Lower leg skin (tissue), 4 donors: Measurements from ENCODE around the gene HS2ST1. TPM values are rescaled to one million over a fixed set of nuclear protein-coding genes. Genes with fewer than 3 reads are reported as not detected.

Experiments used
- DNase-seq, 2 donors: peaks; one replicate each; pipeline ENCODE4 v3.0.0-alpha.2; 2019; ENCODE audit warnings: low spot score in 2 of 2
- H3K4me3 ChIP-seq: fragments of 200-600 bp; sonication (generic); 2 replicates; pipeline ENCODE4 v1.5.1; 2017; ENCODE audit warnings: mild to moderate bottlenecking, low read depth; ENCODE audit not compliant: poor library complexity, severe bottlenecking
- POLR2A ChIP-seq, 2 donors: fragments of 450-650 bp; IDR thresholded peaks; one replicate each; pipeline ENCODE4 v1.6.1; 2016 to 2017; ENCODE audit warnings: antibody characterized with exemption in 2 of 2, mild to moderate bottlenecking in 1 of 2, moderate library complexity in 1 of 2
- WGBS, 2 donors: methylation state at CpG; one replicate each; pipeline ENCODE4 v1.1.5; 2018; 5-methylcytosine and 5-hydroxymethylcytosine counted together
- intact Hi-C: fragments of 100-400 bp; cut with DNase I; formaldehyde crosslinking; loops from one replicate; pipeline ENCODE4 v1.15.0; 2023; ENCODE audit warnings: low total_unique reads
- total RNA-seq, 4 donors: library from RNA; depleted of rRNA; stranded (reverse); fragments of >200 nt; gene quantifications; one replicate each; pipeline ENCODE4 v1.1.0, GENCODE V29; 2016
- TF ChIP-seq, protein P1 (sequence below), 3 donors: fragments of 450-650 bp; IDR thresholded peaks; one replicate each; pipeline ENCODE4 v1.5.1; 2016; ENCODE audit warnings: antibody characterized with exemption in 3 of 3, mild to moderate bottlenecking in 3 of 3, moderate library complexity in 2 of 3

The HS2ST1 gene
- total RNA-seq, 4 donors from 2014 or later = 9.0 to 11.8 (median 10.7) TPM

DNA sequence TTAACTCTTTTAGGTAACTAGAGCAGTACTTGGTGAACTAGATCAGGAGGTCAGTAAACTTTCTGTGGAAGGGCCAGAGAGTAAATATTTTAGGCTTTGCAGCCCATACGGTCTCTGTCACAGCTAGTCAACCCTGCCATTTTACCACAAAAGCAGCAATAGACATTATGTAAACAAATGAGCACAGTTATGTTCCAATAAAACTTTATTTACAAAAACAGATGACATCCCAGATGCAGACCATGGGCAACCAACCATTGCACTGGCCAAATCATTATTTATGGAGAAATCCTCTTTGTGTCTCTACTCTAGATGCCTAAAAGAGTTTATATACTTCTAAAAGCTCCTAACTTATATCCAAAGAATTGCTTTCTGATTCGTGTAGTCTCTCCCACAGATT is 192.4 kb downstream of the HS2ST1 start:
- TF ChIP-seq, protein P1, sequence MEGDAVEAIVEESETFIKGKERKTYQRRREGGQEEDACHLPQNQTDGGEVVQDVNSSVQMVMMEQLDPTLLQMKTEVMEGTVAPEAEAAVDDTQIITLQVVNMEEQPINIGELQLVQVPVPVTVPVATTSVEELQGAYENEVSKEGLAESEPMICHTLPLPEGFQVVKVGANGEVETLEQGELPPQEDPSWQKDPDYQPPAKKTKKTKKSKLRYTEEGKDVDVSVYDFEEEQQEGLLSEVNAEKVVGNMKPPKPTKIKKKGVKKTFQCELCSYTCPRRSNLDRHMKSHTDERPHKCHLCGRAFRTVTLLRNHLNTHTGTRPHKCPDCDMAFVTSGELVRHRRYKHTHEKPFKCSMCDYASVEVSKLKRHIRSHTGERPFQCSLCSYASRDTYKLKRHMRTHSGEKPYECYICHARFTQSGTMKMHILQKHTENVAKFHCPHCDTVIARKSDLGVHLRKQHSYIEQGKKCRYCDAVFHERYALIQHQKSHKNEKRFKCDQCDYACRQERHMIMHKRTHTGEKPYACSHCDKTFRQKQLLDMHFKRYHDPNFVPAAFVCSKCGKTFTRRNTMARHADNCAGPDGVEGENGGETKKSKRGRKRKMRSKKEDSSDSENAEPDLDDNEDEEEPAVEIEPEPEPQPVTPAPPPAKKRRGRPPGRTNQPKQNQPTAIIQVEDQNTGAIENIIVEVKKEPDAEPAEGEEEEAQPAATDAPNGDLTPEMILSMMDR (IDR thresholded peaks at IDR 0.05) = no peak
- no peak for TF ChIP-seq POLR2A (IDR thresholded peaks at IDR 0.05)
- intact Hi-C loops = no loop called here
- no peak for DNase-seq
- H3K4me3 ChIP-seq = no peak overlapping the region
- 85 to 91% methylated on average over 2 of the region's 2 CpGs for WGBS, 2 donors

DNA sequence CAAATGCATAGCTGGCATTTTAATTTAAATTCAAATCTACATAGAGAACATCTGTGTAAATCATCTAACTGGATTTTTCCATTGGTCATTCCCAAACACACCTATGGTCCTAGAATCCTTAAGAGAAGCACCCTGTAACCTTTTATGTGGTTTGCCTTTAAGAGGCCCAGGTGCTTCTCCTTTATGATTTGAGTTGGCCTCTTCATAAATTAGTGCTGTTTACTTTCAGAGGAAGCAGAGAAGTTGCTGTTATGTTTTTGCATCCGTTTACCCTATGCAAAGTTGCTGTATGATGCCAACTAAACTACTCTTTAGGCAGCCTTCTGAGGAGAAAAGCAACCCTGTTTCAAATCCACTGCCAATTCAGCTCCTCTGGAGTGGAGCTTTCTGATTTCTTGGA is 193.8 kb downstream of the HS2ST1 start:
- TF ChIP-seq, protein P1 (IDR thresholded peaks at IDR 0.05) = no peak
- no peak for TF ChIP-seq POLR2A (IDR thresholded peaks at IDR 0.05)
- DNase-seq = no peak
- intact Hi-C loops = no loop called here
- 80 to 81% methylated on average over 1 of the region's 1 CpG for WGBS, 2 donors
- H3K4me3 ChIP-seq = no peak overlapping the region

DNA sequence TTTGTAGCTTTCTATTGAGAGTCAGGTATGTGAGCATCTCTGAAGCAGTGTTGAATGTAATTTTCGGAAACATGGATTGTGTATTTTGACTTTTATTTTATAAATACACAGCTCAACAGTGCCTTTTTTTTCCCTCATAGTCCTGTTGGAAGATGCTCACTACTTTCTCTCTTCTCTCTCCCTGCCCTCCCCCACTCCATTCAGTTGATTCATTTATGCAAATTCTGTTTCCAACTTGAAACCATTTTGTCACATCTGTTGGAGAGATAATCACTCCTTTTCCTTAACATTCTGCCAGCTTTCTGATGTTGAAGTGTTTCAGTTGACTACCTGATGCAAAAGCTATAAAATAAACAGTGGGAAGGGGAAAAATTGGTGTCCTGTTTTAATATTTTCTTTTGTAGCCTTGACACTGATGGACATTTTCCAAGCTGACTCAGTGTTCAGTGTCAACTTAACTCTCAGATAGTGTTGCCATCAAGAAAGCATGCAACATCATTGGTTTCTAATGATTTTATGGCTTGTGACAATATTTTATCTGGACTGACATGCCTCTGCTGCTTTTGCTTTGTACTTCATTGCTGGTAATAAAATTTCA is 194.5 kb downstream of the HS2ST1 start:
- H3K4me3 ChIP-seq = no peak overlapping the region
- 92 to 98% methylated on average over 1 of the region's 1 CpG for WGBS, 2 donors
- TF ChIP-seq, protein P1 (IDR thresholded peaks at IDR 0.05) = no peak
- TF ChIP-seq POLR2A (IDR thresholded peaks at IDR 0.05) = no peak
- no peak for DNase-seq
- intact Hi-C loops = no loop called here

DNA sequence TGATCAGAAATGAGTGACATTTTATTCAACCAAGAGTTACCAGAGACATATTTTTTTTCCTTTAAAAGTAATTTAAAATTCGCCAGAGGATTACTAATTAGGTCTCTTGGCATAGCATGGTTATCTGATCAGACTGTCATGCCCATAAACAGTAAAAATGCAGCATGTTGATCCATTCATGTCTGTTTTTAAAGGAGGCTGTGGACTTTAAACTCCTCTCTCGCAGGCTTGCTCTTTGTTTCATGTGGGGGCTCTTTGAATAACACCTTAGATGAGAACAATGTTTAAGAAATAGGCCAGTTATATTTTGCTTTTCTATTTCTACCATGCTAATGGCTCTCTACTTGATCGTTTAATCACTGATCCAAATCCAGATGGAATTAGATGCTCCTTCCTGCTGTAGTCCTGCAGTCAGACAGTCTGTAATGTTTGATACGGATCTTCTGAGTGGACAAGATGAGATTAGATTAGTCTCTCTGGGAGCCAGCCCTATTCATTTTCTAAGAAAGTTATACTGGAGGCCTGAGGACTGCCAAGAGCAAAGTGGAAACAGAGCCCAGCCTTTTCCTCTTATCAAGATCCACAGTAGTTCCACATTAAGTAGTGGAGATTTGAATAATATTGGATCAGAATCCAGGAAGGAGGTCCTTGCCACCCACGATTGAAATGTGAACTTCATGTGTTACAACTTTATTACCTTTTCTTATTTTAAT is 197.4 kb downstream of the HS2ST1 start:
- no peak overlapping the region for H3K4me3 ChIP-seq
- 42 to 46% methylated on average over 5 of the region's 5 CpGs for WGBS, 2 donors
- intact Hi-C loops = no loop called here
- no peak for DNase-seq
- no peak for TF ChIP-seq POLR2A (IDR thresholded peaks at IDR 0.05)
- TF ChIP-seq, protein P1 (IDR thresholded peaks at IDR 0.05) = no peak

DNA sequence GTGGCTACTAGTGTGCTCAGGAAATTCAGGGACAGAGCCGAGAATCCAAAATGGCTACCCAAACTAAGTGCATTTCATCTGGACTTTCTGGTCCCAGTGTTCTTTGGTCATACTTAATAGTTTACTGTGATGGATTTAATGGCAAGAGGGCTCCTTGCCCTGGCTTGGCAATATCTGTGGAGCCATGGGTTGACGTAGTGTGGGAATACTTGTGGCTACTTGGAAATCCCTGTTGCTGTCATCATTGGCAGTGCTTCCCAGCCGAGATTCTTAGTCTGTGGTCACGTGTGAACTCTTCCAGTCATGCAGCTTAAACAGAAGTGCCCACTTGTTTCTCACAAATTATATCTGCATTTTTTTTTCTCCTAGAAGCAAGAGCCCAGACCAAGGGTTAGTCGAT is 198.9 kb downstream of the HS2ST1 start:
- no peak for DNase-seq
- H3K4me3 ChIP-seq = no peak overlapping the region
- no peak for TF ChIP-seq POLR2A (IDR thresholded peaks at IDR 0.05)
- TF ChIP-seq, protein P1 (IDR thresholded peaks at IDR 0.05) = no peak
- 70 to 78% methylated on average over 5 of the region's 5 CpGs for whole genome bisulfite sequencing, 2 donors
- intact Hi-C loops = no loop called here
